ENCODE results near the gene SHROOM3.

GRCh38 chr4:76790377-76790776 lies 355.3 kb downstream of the SHROOM3 start:
- TF ChIP-seq CTCF (IDR thresholded peaks at IDR 0.05; ENCODE audit: low read depth, low read length, missing input control), result no peak
- TF ChIP-seq TAF1 (conservative IDR thresholded peaks at IDR 0.05), result no peak
- no peak for TF ChIP-seq SP1 (IDR thresholded peaks at IDR 0.05)

Measured in liver (tissue), 3 donors.